Right hindlimb (tissue), 1 donor: Measurements from ENCODE around the gene HEATR9.

Source experiments
- DNase-seq: peaks from one replicate; pipeline ENCODE4 v3.0.0-alpha.2; 2018

The HEATR9 gene

GRCh38 chr17:35807371-35808144 lies 61.1 kb downstream of the HEATR9 start:
- DNase-seq: no peak
